LoVo (cell line): ENCODE results near the gene RAB14.
"Not testable (repeated sequence)": the region's sequence is repeated elsewhere in the genome, so short reads cannot be mapped to it uniquely, and the experiment has no call there.

Experiments
- DNase-seq: peaks from one replicate; pipeline ENCODE4 v3.0.0-alpha.2; 2016; ENCODE audit warnings: low spot score

The RAB14 gene

DNA sequence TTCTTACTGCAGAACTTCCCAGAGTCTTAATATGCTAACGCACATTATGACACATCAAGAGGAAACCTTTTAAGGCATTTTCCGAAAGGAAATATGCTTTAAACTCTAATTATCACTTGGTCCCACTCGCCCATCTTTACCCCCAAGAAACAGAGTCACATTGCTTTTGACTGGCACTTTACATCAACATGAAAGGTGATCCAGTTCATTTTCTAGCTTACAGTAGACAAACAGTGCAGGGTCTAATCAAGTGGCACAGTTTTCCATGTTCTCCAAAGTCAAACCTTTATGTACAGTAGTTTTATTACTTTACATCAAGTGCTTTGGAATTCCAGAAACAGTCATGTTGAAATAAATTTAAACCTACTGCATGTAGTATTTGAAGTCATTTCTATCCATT is 12.0 kb downstream of the RAB14 start:
- DNase-seq = no peak

DNA sequence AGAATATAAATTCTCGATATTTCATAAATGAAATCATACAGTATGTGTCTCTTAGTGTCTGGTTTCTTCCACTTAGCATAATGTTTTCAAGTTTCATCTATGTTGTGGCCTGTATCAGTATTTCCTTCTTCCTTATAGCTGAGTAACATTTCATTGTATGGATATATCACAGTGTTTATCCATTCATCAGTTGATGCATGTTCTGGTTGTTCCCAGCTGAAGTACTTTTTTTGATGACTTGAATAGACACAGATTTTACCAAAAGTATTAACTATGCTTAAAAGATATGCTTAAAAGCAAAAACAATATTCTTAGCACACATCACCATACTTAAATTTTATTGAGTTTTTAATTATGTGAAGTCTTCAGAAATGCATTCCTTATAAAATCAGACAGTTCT is 12.7 kb downstream of the RAB14 start:
- no peak for DNase-seq

DNA sequence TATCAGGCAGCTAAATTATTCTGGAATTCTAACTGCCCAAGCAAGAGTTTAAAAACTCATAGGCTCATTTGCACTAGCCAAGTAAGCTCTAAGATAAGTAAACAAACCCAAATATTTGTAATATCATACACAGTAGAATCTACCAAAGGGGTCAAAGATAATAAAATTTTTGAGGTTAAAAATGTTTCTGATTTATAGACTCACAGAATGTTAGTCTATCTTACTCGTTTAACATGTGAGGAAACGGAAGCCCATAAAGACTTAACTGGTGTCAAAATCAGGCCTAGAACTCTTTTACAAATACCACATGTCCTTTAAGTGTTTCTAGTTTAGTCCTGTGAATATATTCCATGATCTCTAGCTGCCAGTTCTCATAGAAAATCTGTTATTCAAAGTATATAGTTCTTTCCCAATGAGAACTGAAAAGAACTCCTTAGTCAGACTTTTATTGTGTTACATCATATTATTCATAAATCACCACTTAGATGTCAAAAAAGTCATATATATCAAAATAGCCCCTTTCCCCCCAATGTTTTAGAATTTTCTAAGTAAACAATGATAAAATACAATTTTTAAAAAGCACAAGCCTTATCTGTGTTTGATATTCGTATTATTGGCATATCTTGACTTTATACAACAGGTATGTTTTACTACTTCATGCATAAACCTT is 13.9 kb downstream of the RAB14 start:
- no peak for DNase-seq

DNA sequence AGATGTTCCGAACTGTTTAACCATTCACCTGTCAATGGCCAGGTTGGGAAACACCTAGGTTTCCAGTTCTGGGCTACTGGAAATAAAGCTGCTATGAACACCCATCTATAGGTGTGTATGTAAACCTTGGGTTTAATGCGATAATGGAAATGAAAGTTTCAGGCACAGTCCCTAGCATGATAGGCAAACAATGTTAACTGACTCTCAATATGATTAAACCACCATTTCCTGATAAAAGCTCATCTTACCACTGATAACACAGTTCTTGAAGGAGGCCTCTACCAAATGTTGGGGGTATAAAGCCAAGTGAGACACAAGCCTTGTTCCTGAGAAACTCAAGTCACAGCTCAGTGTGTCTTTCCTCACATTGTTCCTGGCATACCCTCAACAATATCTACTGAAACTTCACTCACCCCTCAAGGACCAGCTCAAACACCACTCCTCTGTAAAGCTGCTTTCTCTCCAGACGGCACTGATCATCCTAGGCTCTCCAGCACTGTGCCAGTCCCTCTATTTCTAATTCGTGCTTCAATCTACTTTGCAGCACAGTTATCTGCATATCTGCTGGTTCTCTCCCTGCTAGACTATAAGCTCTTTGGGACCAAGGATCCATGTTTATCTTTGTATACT is 15.8 kb downstream of the RAB14 start:
- no peak for DNase-seq

DNA sequence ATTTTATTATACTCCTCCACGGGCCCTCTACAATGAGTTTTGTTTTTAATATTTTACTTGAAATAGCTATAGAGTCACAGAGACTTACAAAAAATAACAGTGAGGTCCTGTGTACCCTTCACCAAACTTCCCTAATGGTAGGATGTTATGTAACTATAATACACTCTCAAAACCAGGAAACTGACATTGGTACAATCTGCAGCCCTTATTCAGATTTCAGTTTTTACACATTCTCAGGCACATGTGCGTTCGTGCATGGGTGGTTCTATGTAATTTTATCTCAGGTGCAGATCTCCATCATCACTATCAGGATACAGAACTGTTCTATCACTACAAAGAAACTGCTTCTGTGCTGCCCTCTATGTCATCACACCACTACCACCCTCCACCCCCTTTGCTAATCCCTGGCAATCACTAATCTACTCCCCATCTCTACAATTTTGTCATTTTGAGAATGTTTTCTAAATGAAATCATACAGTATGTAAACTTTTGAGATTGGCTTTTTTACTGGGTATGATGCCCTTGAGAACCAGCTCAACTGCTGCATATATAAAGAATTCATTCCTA is 16.4 kb downstream of the RAB14 start:
- no peak for DNase-seq

DNA sequence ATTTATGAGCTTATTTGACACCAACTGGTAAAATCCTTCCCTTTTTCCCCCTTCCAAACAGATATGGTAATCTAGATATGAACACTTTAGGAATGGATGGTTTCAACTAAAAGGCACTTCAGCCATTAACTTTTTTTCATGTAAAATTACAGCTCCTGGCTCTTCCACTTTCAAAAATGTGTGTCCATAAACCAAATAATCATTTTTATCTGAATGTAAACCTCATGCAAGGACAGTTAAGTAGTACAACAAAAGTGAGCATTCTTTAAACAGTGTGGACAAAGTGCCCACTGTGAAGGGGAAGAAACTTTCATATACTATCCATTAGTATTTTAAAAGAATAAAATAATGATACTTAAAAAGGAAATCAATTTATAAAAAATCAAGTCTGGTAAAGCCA is 17.2 kb downstream of the RAB14 start:
- no peak for DNase-seq

DNA sequence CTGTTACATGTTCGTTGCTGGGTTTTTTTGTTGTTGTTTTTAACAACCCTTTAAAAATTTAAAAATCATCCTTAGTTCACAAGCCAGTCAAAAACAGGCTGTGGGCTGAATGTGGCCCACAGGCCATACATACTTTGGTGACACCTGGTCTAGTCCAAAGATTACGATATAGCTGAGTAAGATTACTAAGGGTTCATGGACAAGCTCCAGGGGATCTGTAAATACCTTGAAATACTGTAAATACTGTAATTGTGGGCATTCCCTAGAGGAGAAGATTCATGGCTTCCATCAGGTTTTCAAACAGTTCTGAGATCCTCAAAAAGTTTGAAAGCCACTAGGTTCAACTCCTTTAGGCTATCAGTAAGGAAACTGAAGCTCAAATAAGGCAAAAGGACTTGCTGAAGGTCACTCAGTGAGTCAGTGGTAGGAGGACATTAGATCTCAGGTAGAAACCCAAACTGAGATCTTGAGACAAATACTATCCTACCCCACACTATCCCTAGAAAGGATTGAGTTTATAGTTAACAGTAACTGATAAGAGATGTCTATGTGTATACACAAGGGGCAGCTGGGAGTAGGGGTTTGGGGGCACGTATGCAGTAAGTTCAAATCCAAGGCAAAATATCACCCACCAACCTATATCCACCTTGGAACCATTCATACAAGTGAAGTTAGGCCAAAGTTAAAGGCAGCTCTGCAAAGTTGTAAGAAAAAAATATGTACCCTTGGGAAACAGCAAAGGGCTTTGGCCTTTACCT is 17.8 kb downstream of the RAB14 start:
- DNase-seq = no peak

DNA sequence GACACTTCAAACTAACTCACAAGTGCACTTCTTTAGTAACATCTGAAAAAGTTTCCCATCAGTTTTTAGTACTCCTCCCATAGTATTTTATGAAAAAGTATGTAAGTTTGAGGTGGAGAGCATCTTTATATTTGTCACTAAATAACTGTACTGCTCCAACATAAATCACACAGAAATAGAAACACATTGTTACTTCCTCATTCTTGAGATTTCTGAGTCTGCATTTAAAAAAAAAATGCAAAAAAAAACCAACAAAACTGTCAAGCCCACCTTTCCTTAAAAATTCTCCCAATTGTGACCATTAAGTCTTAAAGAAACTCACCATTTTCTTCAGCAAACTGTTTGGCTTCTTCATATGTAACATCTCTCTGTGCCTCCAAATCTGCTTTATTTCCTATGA is 18.7 kb downstream of the RAB14 start:
- no peak for DNase-seq

DNA sequence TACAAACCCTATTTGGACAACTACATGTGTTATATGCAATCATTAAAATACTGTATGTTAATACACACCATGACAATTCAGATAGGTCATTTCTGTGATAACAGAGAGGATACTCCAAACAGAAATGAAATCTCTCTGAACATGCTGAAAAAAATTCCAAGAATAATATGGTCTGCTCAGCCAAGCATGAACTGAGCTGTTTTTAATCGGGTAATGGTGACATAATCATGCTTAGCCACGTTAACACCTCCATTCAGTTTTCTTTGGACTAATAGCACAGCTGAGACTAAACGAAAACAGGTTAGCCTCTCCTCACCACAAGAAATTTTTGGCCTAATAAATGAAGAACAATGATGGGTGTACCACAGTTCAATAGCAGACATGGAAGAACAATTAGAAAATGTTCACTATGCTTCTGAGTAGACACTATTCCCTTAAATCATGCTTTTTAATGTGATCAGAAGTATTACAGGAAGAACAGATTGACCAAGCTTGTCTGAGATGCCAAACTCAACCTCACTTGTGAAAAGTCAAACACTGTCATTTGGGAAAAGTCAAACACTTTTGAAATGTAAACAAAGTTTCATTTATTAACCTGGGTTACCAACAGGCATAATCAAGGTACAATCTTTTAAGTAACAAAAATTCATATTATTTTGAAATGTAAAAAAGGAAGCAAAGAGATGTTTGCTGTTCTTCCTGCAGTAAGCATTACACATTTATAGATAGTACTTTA is 19.4 kb downstream of the RAB14 start:
- DNase-seq = no peak

DNA sequence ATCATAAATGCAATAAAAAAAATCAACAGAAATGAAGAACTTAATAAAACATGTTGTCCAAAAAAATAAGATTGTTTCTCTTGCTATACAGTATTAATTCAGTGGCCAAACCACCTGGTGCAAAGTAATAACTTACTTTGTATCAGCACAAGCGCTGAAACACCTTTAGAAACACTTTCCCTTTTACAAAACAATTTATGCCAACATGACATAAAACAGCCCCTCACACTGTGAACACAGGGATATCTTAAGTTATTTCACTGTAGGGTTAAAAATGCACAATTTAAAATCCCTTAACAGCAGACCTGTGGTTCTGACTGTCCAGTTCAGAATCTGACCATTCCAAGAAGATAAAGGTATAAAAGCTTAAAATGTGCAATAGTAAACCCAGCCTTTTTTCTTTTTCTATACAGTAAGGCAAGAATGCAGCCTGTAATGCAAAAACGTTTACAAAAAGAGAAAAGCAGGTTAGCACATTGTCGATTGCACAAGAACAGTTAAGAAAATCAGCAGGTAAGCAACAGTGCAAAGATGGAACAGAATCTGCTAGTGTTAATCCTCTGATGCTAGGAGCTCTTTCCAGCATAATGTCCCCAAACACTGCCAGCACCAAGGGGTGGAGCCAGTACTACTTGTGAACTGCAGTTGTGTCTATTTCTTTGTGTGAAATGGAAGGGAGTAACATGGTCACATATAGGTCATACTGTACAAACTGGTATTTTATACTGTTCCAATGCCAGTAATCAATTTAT is 21.6 kb downstream of the RAB14 start:
- no peak for DNase-seq

DNA sequence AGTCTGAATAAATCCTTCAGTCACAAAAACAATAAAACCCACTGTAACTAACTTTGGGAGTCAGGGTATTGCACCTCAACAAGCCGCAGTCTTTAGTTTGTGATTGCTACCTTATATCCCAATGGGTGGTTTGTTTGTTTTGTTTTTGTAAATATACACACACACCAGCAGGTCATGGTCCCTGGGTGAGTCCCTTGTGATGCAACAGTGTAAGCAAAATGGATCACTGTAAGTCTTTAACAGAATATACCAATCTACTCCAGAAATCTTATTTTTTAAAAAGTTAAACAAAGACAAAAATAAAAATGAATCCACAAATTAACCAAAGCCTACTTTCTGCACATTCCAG is 22.3 kb downstream of the RAB14 start:
- not testable (repeated sequence) for DNase-seq

DNA sequence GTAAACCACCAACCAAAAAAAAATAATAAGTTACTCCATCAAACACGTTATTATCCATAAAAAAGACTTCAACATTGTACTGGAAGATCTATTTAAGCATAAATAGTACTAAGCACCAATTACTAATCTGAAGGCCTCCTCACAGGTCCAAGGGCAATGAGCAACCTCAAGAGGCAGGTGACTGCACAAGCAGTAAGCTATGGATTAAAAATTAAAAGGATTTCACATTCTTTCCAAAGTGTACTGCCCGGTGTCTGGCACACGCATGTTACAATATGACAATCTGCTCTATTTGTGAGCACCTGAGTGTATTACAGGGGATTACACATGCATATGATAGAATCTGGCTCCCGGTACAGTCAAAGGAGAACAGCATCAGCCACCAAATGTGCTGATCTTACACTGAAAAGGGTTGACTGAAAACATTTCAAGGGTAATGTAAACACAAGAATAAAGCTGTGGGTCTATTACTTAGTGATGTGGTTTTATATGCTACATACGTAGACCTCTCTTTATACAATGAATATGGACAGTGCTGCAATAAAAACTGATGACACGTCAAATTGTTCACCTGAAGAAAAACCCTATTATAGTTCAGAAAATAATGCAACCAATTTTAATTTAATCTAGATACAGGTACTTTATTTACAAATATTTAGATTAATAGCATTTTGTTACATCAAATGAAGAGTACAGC is 22.8 kb downstream of the RAB14 start:
- no peak for DNase-seq

DNA sequence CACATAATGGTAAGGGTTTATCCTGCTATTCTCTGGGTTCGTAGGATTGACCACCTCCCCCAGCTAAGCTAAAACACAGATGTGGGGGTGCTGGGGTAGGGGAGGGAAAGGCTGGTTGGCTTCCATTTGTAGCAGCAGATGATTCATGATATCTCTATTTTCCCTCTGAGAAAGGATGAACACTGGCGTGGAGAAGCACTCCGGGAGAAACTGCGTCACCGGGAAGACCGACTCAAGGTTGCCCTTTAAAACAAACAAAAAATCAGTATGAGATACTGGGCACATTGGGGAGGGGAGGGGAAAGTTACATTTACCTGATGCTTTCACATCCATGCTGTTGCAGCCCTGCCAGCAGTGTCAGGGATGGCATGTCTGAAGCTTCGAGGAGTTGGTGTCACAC is 28.2 kb downstream of the RAB14 start:
- no peak for DNase-seq

DNA sequence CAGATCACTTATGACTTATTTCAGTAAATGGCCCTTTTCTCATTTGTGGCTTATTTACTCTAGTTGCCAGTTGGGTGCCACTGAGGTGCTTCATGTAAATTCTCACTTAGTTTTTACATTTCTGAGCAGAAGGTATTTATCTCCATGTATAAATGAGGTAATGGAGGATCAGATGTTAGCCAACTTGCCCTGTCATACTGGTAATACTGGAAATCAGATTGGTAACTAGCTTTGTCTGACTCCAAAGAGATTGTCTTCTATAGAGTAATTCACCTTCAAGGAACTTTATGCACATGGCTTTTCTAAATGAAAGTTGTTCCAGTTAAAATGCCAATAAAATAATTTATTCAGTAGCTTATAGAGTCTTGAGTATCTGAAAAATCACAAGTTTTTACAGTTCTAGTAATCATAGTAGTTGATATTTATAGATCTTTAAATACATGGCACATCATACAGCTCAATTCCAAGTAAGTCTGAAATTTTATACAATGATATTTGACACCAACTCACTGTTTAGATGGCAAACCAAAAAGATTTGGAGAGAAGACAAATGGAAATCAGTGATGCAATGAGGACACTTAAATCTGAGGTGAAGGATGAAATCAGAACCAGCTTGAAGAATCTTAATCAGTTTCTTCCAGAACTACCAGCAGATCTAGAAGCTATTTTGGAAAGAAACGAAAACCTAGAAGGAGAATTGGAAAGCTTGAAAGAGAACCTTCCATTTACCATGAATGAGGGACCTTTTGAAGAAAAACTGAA is 28.8 kb downstream of the RAB14 start:
- DNase-seq = no peak

DNA sequence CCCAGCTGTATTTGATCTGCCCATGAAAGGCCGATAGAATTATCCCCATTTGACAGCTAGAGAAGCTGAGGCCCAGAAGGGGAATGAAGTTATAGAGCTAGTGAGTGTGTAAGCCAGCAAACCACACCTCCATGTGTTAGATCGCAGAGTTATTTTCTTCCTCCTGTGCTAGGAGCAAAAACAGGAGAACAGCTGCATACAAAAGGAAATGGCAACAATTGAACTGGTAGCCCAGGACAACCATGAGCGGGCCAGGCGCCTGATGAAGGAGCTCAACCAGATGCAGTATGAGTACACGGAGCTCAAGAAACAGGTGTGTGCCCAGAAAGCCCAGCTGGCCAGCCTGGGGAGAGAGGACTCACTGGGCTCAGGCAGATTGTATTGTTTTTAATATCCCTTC is 30.4 kb downstream of the RAB14 start:
- DNase-seq = no peak

DNA sequence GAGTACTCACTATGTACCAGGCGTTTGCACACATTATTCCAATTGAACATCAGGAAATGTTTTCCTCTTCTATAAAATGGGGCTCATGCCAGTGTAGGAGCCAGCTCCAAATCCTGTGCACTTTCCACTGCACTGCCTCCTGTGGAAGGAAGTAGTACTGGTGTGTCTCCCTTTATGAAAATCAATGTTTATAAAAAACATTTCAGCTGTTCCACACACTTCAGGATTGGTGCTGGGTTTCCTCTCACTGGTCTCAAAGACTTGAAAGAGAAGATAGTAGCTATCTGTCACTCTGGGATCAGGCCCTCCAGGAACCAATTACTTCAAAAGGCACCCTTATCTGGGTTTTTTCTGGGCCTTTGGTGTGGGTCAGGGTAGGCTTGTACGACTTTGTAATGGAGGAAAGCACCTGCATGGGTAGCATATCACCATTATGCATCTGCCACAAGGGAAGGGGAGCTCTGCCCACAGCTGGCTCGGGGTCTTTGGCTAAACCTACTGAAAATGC is 32.5 kb downstream of the RAB14 start:
- no peak for DNase-seq

DNA sequence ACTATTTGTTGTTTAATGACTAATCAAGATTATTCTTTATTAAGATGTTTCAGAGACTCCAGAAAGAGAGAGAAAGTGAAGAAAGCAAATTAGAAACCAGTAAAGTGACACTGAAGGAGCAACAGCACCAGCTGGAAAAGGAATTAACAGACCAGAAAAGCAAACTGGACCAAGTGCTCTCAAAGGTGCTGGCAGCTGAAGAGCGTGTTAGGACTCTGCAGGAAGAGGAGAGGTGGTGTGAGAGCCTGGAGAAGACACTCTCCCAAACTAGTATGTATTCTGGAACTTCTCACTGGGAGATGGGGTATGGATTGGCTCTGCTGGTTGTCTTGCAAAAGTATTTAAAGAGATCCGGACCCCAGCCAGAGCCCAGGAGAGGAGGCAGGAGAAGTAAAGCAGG is 33.6 kb downstream of the RAB14 start:
- no peak for DNase-seq

DNA sequence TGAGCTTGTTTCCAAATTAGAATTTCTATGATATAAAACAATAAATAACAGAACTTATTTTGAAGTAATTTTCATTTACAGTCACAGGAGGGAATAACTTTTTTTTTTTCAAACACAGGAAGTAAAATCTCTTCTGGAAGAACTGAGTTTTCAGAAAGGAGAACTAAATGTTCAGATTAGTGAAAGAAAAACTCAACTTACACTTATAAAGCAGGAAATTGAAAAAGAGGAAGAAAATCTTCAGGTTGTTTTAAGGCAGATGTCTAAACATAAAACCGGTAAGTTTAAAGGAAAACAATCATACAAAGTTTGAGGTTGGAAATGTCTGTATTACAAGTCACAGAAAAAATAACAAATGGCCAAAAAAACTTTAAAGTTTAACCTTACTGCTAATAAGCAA is 41.6 kb downstream of the RAB14 start:
- no peak for DNase-seq

DNA sequence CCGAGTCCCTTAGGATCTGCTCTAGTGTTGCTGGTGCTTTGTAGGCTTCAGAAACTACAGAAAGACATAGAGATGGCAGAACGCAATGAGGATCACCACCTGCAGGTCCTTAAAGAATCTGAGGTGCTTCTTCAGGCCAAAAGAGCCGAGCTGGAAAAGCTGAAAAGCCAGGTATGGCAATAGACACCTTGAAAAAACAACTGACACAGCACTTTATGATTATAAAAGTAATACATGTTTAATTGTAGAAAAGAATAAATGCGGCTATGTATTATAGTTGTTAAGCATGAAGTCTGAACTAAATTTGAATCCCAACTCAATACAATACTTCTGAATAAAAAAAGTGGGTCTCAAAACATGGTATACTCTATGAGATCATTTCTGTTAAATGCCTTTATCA is 43.7 kb downstream of the RAB14 start:
- no peak for DNase-seq

DNA sequence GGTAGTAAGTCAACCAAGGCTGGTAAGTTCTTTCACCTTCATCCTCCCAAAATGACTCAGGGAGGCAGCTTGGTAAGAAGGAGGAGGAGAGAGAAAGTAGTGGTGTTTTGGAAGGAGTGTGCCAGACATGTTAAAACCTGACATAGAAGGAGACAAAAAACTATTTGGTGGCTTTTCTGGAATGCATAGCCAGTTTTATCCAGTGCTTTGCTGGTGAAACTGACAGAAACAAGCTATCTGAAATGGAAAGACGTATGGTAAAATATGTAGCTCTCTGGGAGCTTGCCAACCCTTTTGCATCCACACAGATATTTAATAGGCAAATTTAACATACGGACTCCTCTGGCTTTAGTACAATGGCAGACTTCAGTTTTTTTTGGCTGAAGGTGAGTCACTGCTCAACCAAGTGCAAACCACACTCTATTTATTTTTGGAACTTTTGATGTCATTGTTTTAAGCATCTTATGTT is 45.4 kb downstream of the RAB14 start:
- no peak for DNase-seq
